Left ventricle myocardium inferior (tissue), 1 donor: ENCODE results near the gene ARMH4. TPM values are rescaled to one million over a fixed set of nuclear protein-coding genes. Genes with fewer than 3 reads are reported as not detected.

Experiments used
- DNase-seq: peaks from one replicate; pipeline ENCODE4 v3.0.0-alpha.2; 2020
- H3K27ac ChIP-seq: fragments of 200-600 bp; replicated peaks from 2 replicates; pipeline ENCODE4 v1.8.0; 2021
- H3K27me3 ChIP-seq: fragments of 200-600 bp; 2 replicates; pipeline ENCODE4 v1.8.0; 2021; ENCODE audit warnings: low read depth
- H3K36me3 ChIP-seq: fragments of 200-600 bp; 2 replicates; pipeline ENCODE4 v1.8.0; 2021
- H3K4me1 ChIP-seq: fragments of 200-600 bp; 2 replicates; pipeline ENCODE4 v1.8.0; 2021
- H3K4me3 ChIP-seq: fragments of 200-600 bp; 2 replicates; pipeline ENCODE4 v1.8.0; 2021; ENCODE audit warnings: mild to moderate bottlenecking, moderate library complexity
- H3K9me3 ChIP-seq: fragments of 200-600 bp; replicated peaks from 2 replicates; pipeline ENCODE4 v1.8.0; 2021
- CTCF ChIP-seq: fragments of 200-600 bp; IDR thresholded peaks from 2 replicates; pipeline ENCODE4 v1.8.0; 2021; ENCODE audit warnings: antibody characterized with exemption, mild to moderate bottlenecking, borderline replicate concordance
- intact Hi-C: fragments of 100-400 bp; cut with micrococcal nuclease; formaldehyde crosslinking; loops from one replicate; pipeline ENCODE4 v1.11.0; 2022
- total RNA-seq: library from RNA; stranded (reverse); fragmentation: NEBNext Ultra II Directional; extraction: Animal tissue kit (Norgen Biotek cat#: 25700); gene quantifications from one replicate; pipeline ENCODE4 v1.2.1, GENCODE V29; 2021
- donor health status: DM: no; HTN: yes; CAD: no; lungs with severe emphysema.

ARMH4 gene
- total RNA-seq, 1 donor from 2014 or later, result 7.3 TPM

GRCh38 chr14:57976701-57977100 lies 175.3 kb downstream of the ARMH4 start:
- Histone ChIP-seq H3K36me3 (no peaks in the 10 kb centered on the region), H3K4me3 (no peak overlapping the region), H3K9me3 (no peaks in the 10 kb centered on the region), H3K27me3 (no peaks in the 10 kb centered on the region), H3K4me1 (no peaks in the 10 kb centered on the region), H3K27ac (no peak overlapping the region)
- no peak for DNase-seq
- TF ChIP-seq CTCF, result no peak
- intact Hi-C loops, result no loop called here

DNA sequence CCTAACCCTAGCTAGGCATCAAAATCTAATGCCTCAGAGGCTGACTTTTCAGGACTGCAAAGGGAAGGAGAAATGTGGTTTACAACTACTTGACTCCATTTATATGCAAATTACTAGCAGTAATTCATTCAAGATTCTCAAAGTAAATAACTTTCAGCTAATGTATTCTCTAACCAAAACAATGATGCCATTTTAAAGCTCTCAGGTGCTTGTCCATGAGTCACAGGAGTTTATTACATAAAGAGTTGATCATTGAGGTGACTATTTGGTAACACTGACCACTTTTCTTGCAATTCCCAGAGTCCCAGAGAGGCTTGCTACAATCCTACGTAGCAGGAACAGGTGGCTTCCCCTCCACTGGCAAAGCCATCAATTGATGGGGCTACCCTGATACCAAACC lies 177.1 kb downstream of the ARMH4 start:
- no peak for TF ChIP-seq CTCF
- intact Hi-C loops, result no loop called here

DNA sequence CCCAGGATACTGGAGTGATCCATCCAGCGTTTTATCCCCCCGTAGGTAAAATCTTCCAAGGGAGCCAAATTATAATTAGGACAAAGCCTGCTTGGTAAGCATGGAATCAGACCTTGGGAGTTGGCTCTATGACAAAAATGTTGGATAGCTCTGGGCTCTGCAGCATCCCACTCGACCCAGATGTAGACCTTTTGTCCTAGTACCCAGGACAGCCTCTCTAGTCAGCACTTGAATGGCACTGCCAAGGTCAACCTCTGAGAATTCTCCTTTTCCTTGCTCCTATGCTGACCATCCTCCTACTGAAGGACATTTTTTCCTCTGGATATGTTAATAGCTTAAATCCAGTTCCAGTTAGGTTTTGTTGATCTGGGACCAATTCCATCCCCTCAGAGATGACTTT lies 181.4 kb downstream of the ARMH4 start:
- no peaks in the 10 kb centered on the region for H3K4me1 ChIP-seq
- DNase-seq, result no peak
- no peak overlapping the region for H3K4me3 ChIP-seq
- intact Hi-C loops, result no loop called here
- no peak overlapping the region for H3K27ac ChIP-seq
- H3K36me3 ChIP-seq, result no peaks in the 10 kb centered on the region
- no peaks in the 10 kb centered on the region for H3K9me3 ChIP-seq
- H3K27me3 ChIP-seq, result no peaks in the 10 kb centered on the region
- no peak for TF ChIP-seq CTCF

More for the DNA sequence above, 177.1 kb downstream of the ARMH4 start:
- no peaks in the 10 kb centered on the region for H3K9me3 ChIP-seq
- H3K27ac ChIP-seq, result no peak overlapping the region
- H3K36me3 ChIP-seq, result no peaks in the 10 kb centered on the region
- H3K4me3 ChIP-seq, result no peak overlapping the region
- no peak for DNase-seq
- H3K4me1 ChIP-seq, result no peaks in the 10 kb centered on the region
- H3K27me3 ChIP-seq, result no peaks in the 10 kb centered on the region

GRCh38 chr14:57970175-57970574 lies 181.8 kb downstream of the ARMH4 start:
- DNase-seq, result no peak
- Histone ChIP-seq H3K27ac (no peak overlapping the region), H3K27me3 (peaks cover 2% of the 10 kb centered on the region), H3K4me3 (no peak overlapping the region), H3K9me3 (no peaks in the 10 kb centered on the region), H3K36me3 (no peaks in the 10 kb centered on the region), H3K4me1 (no peaks in the 10 kb centered on the region)
- intact Hi-C loops, result no loop called here
- no peak for TF ChIP-seq CTCF

DNA sequence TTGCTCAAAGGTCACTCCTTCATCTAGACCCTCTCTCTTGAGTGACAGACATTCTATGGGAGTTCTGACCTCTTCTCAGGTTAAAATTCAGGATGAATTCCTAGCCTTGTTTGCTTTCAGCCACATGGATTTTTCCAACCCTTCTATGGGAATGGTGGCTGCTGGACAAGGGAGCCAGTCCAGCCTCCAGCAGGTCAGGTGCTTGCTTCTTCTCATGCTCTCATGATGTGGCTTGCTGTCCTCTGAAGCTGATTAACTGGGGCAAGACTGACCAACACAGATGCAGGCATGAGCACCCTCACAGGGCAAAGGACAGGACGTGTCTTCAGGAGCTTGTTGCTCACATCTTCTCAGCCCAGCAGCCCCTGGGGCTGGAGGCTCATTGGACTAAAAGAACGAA lies 188.9 kb downstream of the ARMH4 start:
- H3K36me3 ChIP-seq, result no peaks in the 10 kb centered on the region
- H3K9me3 ChIP-seq, result no peaks in the 10 kb centered on the region
- no peak overlapping the region for H3K27ac ChIP-seq
- no peak overlapping the region for H3K4me3 ChIP-seq
- DNase-seq, result no peak
- H3K27me3 ChIP-seq, result peaks cover 21% of the 10 kb centered on the region
- H3K4me1 ChIP-seq, result peaks cover 12% of the 10 kb centered on the region
- intact Hi-C loops, result no loop called here
- TF ChIP-seq CTCF, result no peak
